ENCODE data around the gene TRAPPC2. TPM values are rescaled to one million over a fixed set of nuclear protein-coding genes. Genes with fewer than 3 reads are reported as not detected.
A peak's percentile ranks its signal among the peaks of the same experiment; 100 is the strongest.

Gene TRAPPC2
- total RNA-seq, 1 donor from 2014 or later: 23.4 TPM

DNA sequence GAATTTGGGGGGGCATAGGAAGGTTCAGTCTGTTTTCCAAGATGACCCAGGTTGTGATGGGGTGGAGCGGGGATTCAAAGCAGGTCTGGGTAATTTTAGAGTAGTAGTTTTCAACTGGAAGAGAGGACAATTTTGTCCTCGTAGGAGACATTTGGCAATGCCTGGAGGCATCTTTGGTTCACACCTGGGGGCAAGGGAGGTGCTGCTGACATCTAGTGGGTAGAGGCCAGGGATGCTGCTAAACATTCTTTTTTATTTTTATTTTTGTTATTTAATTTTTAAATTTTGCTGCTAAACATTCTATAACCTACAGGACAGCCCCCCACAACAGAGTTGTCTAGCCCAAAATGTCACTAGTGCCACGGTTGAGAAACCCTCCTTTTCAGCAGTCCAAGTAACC is 43.6 kb downstream of the TRAPPC2 start:
- peaks cover 28% of the 10 kb centered on the region for H3K4me1 Mint-ChIP-seq (ENCODE audit: low read depth)
- peaks cover 18% of the 10 kb centered on the region for H3K9me3 Mint-ChIP-seq (ENCODE audit: low read depth)
- H3K36me3 Mint-ChIP-seq (ENCODE audit: insufficient read depth): peaks cover 5% of the 10 kb centered on the region
- peak overlapping the region; percentile 89 for H3K4me3 Mint-ChIP-seq (ENCODE audit: low read depth)
- peaks cover 3% of the 10 kb centered on the region for H3K27me3 Mint-ChIP-seq
- TF ChIP-seq, protein P1, sequence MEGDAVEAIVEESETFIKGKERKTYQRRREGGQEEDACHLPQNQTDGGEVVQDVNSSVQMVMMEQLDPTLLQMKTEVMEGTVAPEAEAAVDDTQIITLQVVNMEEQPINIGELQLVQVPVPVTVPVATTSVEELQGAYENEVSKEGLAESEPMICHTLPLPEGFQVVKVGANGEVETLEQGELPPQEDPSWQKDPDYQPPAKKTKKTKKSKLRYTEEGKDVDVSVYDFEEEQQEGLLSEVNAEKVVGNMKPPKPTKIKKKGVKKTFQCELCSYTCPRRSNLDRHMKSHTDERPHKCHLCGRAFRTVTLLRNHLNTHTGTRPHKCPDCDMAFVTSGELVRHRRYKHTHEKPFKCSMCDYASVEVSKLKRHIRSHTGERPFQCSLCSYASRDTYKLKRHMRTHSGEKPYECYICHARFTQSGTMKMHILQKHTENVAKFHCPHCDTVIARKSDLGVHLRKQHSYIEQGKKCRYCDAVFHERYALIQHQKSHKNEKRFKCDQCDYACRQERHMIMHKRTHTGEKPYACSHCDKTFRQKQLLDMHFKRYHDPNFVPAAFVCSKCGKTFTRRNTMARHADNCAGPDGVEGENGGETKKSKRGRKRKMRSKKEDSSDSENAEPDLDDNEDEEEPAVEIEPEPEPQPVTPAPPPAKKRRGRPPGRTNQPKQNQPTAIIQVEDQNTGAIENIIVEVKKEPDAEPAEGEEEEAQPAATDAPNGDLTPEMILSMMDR (IDR thresholded peaks at IDR 0.05; ENCODE audit: unreplicated experiment): no peak
- no peak overlapping the region for H3K27ac Mint-ChIP-seq
- no peak for DNase-seq (ENCODE audit: low spot score, unreplicated experiment)

DNA sequence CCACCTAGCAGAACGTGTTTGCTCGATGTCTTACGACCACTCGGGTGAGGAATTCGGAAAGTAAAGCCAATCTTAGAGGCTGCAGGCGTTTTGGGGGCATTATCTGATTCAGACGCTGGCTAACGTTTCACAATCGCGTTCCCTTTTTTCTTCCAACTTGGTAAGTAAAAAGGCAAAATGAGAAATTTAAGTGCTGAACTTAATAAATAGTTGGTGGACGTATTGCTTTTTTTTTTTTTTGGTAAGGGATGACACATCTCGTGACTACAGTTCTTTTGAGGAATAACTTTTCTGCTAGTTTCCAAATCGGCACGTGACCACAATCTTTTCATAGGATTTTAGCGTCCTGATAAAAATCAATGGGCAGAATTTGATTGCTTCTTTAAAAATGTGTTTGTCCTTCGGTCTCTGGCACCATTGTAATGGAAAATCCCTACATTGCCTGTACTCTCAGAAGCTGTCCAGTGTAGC is 44.6 kb downstream of the TRAPPC2 start:
- H3K9me3 Mint-ChIP-seq (ENCODE audit: low read depth): peaks cover 11% of the 10 kb centered on the region
- peaks cover 22% of the 10 kb centered on the region for H3K4me1 Mint-ChIP-seq (ENCODE audit: low read depth)
- H3K27me3 Mint-ChIP-seq: peaks cover 3% of the 10 kb centered on the region
- DNase-seq (ENCODE audit: low spot score, unreplicated experiment): no peak
- H3K4me3 Mint-ChIP-seq (ENCODE audit: low read depth): peak overlapping the region; percentile 89
- H3K36me3 Mint-ChIP-seq (ENCODE audit: insufficient read depth): peaks cover 3% of the 10 kb centered on the region
- peak overlapping the region; percentile 96 for H3K27ac Mint-ChIP-seq
- TF ChIP-seq, protein P1 (IDR thresholded peaks at IDR 0.05; ENCODE audit: unreplicated experiment): no peak

DNA sequence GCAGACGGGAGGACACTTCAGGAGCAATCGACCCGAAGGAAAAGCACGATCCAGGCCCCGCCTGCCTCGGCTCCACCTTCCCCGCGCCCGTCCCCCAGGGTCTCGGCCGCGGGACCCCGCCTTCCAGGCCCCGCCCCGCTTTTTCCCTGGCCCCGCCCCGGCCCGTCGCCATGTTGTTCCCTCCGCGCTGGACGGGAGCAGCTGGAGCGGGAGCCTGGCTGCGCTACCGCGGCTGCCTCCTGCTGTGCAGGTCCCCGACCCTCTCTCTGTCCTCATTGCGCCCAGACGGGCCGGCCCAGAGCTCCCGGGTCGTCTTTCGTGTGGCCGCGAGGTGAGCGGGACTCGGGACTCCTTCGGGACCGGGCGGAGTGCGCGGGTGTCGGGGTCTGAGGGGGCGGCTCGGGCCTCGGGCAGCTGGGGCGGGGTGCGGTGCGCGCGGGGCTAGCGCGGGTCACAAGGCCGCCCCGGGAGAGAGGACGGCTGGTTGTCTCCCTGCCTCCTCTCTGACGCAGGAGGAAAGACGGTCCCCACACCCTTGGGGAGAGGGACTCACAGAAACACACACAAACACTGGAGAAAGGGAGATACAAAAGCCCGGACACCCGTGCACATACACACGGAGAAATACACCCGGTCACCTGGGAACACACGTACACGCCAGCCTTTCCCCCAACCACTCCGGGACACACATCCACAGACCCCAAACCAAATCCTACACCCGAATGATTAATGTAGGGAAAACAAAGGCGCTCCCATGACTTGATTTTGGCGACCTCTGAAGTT is 45.3 kb downstream of the TRAPPC2 start, which contains the start of gene RAB9A:
Gene RAB9A, plus strand, starts transcription at position 171 of the 783 bp plus-strand sequence. CDS start 19,619 bp downstream, outside the sequence.
- peak within 1 kb of the TSS; percentile 89 for H3K4me3 Mint-ChIP-seq (ENCODE audit: low read depth)
- TF ChIP-seq, protein P1 (IDR thresholded peaks at IDR 0.05; ENCODE audit: unreplicated experiment): no peak

DNA sequence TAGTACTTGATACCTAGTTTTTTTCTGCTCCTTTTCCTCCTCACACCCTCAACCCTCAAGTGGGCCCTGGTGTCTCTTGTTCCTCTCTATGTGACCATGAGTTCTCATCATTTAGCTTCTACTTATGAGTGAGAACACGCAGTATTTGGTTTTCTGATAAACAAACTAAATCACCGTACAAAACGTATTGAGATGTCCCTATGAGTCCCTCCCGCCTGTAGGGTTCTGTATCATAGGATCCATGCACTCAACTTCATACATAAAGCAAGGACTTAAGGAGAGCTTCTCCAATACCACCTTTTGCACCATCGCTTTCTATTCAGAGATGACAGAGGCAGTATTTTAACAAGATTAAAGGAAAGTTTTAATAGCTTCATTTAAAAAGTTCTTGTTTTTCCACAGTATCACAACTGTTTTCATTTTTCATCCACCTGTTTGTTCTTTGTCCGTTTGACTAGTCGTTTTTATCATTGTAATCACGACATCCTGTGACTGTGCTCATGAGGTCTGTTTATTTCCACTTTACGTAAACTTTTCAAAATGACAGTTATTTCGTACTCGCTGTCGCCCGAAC is 45.9 kb downstream of the TRAPPC2 start:
- Mint-ChIP-seq H3K9me3 (ENCODE audit: low read depth) (peaks cover 11% of the 10 kb centered on the region), H3K27ac (peak overlapping the region; percentile 94), H3K27me3 (peaks cover 3% of the 10 kb centered on the region), H3K4me1 (ENCODE audit: low read depth) (peaks cover 19% of the 10 kb centered on the region), H3K4me3 (ENCODE audit: low read depth) (peak overlapping the region; percentile 89), H3K36me3 (ENCODE audit: insufficient read depth) (peaks cover 3% of the 10 kb centered on the region)
- DNase-seq (ENCODE audit: low spot score, unreplicated experiment): no peak
- TF ChIP-seq, protein P1 (IDR thresholded peaks at IDR 0.05; ENCODE audit: unreplicated experiment): no peak

More for the DNA sequence above, 45.3 kb downstream of the TRAPPC2 start, which contains the start of gene RAB9A:
- Mint-ChIP-seq H3K27ac (peak within 1 kb of the TSS; percentile 96), H3K4me1 (ENCODE audit: low read depth) (peaks cover 22% of the 10 kb centered on the region), H3K27me3 (peaks cover 3% of the 10 kb centered on the region), H3K9me3 (ENCODE audit: low read depth) (peaks cover 11% of the 10 kb centered on the region), H3K36me3 (ENCODE audit: insufficient read depth) (peaks cover 3% of the 10 kb centered on the region)
- peak; percentile 80 for DNase-seq (ENCODE audit: low spot score, unreplicated experiment)

DNA sequence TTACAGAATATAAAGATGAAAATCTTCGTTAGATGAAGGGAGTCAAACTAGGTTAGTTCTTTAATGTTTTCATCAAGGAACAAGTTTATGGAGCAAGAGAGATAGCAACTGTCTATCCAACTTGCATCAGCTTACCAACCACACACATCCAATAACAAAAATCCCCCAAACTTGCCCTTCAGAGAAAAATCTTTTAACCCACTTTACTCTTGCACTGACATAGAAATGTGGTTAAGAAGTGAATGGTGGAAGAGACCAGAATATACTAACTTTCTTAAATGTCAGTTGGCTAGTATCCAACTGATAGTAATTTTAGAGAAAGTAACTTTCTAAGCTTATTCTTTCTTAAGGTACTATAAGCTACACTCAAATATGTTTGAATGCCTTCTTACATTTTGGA is 47.2 kb downstream of the TRAPPC2 start:
- H3K27ac Mint-ChIP-seq: no peak overlapping the region
- no peak for DNase-seq (ENCODE audit: low spot score, unreplicated experiment)
- H3K4me1 Mint-ChIP-seq (ENCODE audit: low read depth): peaks cover 10% of the 10 kb centered on the region
- H3K9me3 Mint-ChIP-seq (ENCODE audit: low read depth): peaks cover 6% of the 10 kb centered on the region
- no peak overlapping the region for H3K4me3 Mint-ChIP-seq (ENCODE audit: low read depth)
- TF ChIP-seq, protein P1 (IDR thresholded peaks at IDR 0.05; ENCODE audit: unreplicated experiment): no peak
- peaks cover 2% of the 10 kb centered on the region for H3K36me3 Mint-ChIP-seq (ENCODE audit: insufficient read depth)
- peaks cover 3% of the 10 kb centered on the region for H3K27me3 Mint-ChIP-seq

Data from progenitor cell of endocrine pancreas (in vitro differentiated cells).